HepG2 (cell line): ENCODE measurements around the gene HTRA2. TPM values are rescaled to one million over a fixed set of nuclear protein-coding genes. Genes with fewer than 3 reads are reported as not detected.

Source experiments
- ARNT ChIP-seq: fragments of 450-650 bp; IDR thresholded peaks from 2 replicates; pipeline ENCODE4 v1.6.1; 2017
- ARNTL ChIP-seq: sonication (generic); formaldehyde crosslinking; IDR thresholded peaks from 2 replicates; pipeline ENCODE4 v1.4.0; 2020; ENCODE audit warnings: mild to moderate bottlenecking, missing genetic modification reagents
- DNMT3B ChIP-seq: conservative IDR thresholded peaks from 2 replicates; pipeline ENCODE4 v1.6.1; 2016; ENCODE audit warnings: missing biosample characterization, control low read depth
- GABPB1 ChIP-seq: IDR thresholded peaks from 2 replicates; pipeline ENCODE4 v1.6.1; 2016; ENCODE audit warnings: mild to moderate bottlenecking, missing genetic modification reagents, moderate library complexity, missing compliant biosample characterization
- LCORL ChIP-seq, 2 experiments: fragments of 450-650 bp in 1 of 2; sonication (generic) in 1 of 2; formaldehyde crosslinking in 1 of 2; IDR thresholded peaks; 2 replicates each; pipeline versions ENCODE4 v1.5.0 to v1.6.1; 2017 to 2020; ENCODE audit warnings: antibody characterized with exemption in 1 of 2, missing genetic modification reagents in 1 of 2
- MBD4 ChIP-seq: IDR thresholded peaks from 2 replicates; pipeline ENCODE4 v1.6.1; 2012; ENCODE audit warnings: low read length, inconsistent platforms, borderline replicate concordance
- MXI1 ChIP-seq: IDR thresholded peaks from 3 replicates; pipeline ENCODE4 v1.6.1; 2012; ENCODE audit warnings: low read depth, low read length, inconsistent platforms, borderline replicate concordance
- NRL ChIP-seq: sonication (generic); formaldehyde crosslinking; IDR thresholded peaks from 2 replicates; pipeline ENCODE4 v1.5.0; 2020; ENCODE audit warnings: missing genetic modification reagents, mild to moderate bottlenecking, moderate library complexity, borderline replicate concordance
- RXRA ChIP-seq: sonication (generic); formaldehyde crosslinking; IDR thresholded peaks from 2 replicates; pipeline ENCODE4 v1.5.1; 2020; ENCODE audit warnings: missing genetic modification reagents
- SAFB2 ChIP-seq: sonication (generic); formaldehyde crosslinking; IDR thresholded peaks from 2 replicates; pipeline ENCODE4 v1.5.1; 2020; ENCODE audit warnings: missing genetic modification reagents, low read depth, mild to moderate bottlenecking, borderline replicate concordance
- ZBTB49 ChIP-seq: sonication (generic); formaldehyde crosslinking; IDR thresholded peaks from 2 replicates; pipeline ENCODE4 v1.4.0; 2020; ENCODE audit warnings: missing genetic modification reagents, borderline replicate concordance
- ZHX1 ChIP-seq: sonication (generic); formaldehyde crosslinking; IDR thresholded peaks from 2 replicates; pipeline ENCODE4 v1.8.1; 2022; ENCODE audit warnings: low read depth, mild to moderate bottlenecking, missing genetic modification reagents
- ZHX2 ChIP-seq, 2 experiments: sonication (generic) in 1 of 2; formaldehyde crosslinking in 1 of 2; IDR thresholded peaks; 2 replicates each; pipeline versions ENCODE4 v1.6.1 to v1.9.0; 2014 to 2022; ENCODE audit warnings: antibody characterized with exemption in 1 of 2, borderline replicate concordance in 1 of 2, inconsistent platforms in 1 of 2, low read depth in 1 of 2, missing genetic modification reagents in 1 of 2
- ZNF441 ChIP-seq: sonication (generic); formaldehyde crosslinking; IDR thresholded peaks from 2 replicates; pipeline ENCODE4 v1.7.0; 2021; ENCODE audit warnings: missing genetic modification reagents, borderline replicate concordance
- ZNF576 ChIP-seq: sonication (generic); formaldehyde crosslinking; IDR thresholded peaks from 2 replicates; pipeline ENCODE4 v1.4.0; 2020; ENCODE audit warnings: mild to moderate bottlenecking, missing genetic modification reagents
- ZNF598 ChIP-seq: sonication (generic); formaldehyde crosslinking; IDR thresholded peaks from 2 replicates; pipeline ENCODE4 v1.5.1; 2020; ENCODE audit warnings: mild to moderate bottlenecking, missing genetic modification reagents, borderline replicate concordance
- polyA plus RNA-seq, 8 experiments: library from polyadenylated mRNA; depleted of rRNA in 3 of 8; stranded (reverse) in 7 of 8; unstranded in 1 of 8; fragments of >200 nt; fragmentation: Illumina TruSeq in 4 of 8; extraction: Trizol in 4 of 8; gene quantifications; 2 replicates each; pipeline versions ENCODE4 v1.2.1 to v1.2.3, GENCODE V29; 2011 to 2016; ENCODE audit warnings: low read depth in 4 of 8, missing spikeins in 1 of 8, mixed read lengths in 1 of 8; ENCODE audit not compliant: insufficient read depth in 1 of 8
- total RNA-seq, 5 experiments: library from RNA; depleted of rRNA; stranded (reverse); fragments of >200 nt; fragmentation: Illumina TruSeq; extraction: Trizol; gene quantifications; 2 replicates each; pipeline ENCODE4 v1.2.3, GENCODE V29; 2016; ENCODE audit warnings: low read depth in 1 of 5

The HTRA2 gene
- total and polyA plus RNA-seq, 2 of the 13 experiments (the other 11 are each of a cell fraction or from before 2014, with no cell fraction given), result 47.7 to 50.3 TPM

GRCh38 chr2:74502720-74503505, 26.8 kb upstream of the HTRA2 start (continued):
- peak; percentile 52; the same call in 1 of the 2 replicates for TF ChIP-seq ARNTL (CRISPR knock-in tag)
- peak; percentile 13; the same call in 1 of the 2 replicates for TF ChIP-seq ZHX1 (CRISPR knock-in tag)
- peak; percentile 92 for TF ChIP-seq GABPB1 (CRISPR knock-in tag)
- no peak for TF ChIP-seq ZNF441 (CRISPR knock-in tag)
- TF ChIP-seq NRL (CRISPR knock-in tag), result peak; percentile 84
- no peak for TF ChIP-seq MBD4
- TF ChIP-seq MXI1, result no peak
- 0 out of 2 replicates have a peak, but pooled peaks have one; percentile 22 for TF ChIP-seq ZNF598 (CRISPR knock-in tag)
- no peak for TF ChIP-seq DNMT3B
- TF ChIP-seq SAFB2, result 0 out of 2 replicates have a peak, but pooled peaks have one; percentile 80
- peak; percentile 16; the same call in 1 of the 2 replicates for TF ChIP-seq ZHX2 (IDR thresholded peaks at IDR 0.05; ENCODE audit: low read depth)
- no peak; the same call in 1 of the 2 replicates for TF ChIP-seq ZHX2 (CRISPR knock-in tag; IDR thresholded peaks at IDR 0.05; ENCODE audit: borderline replicate concordance)
- TF ChIP-seq LCORL (IDR thresholded peaks at IDR 0.05), result no peak
- TF ChIP-seq LCORL (CRISPR knock-in tag; IDR thresholded peaks at IDR 0.05), result peak; percentile 72; the same call in 1 of the 2 replicates
- TF ChIP-seq ZBTB49 (CRISPR knock-in tag), result no peak
- peak; percentile 89 for TF ChIP-seq ZNF576 (CRISPR knock-in tag)
- TF ChIP-seq ARNT, result no peak
- peak; percentile 56; the same call in 1 of the 2 replicates for TF ChIP-seq RXRA (CRISPR knock-in tag)
